H1 (cell line): ENCODE data around the gene HYAL1. TPM values are rescaled to one million over a fixed set of nuclear protein-coding genes. Genes with fewer than 3 reads are reported as not detected.

Source experiments
- E2F6 ChIP-seq: IDR thresholded peaks from 2 replicates; pipeline ENCODE4 v1.6.1; 2012; ENCODE audit warnings: inconsistent platforms
- FOSL1 ChIP-seq: IDR thresholded peaks from 2 replicates; pipeline ENCODE4 v1.6.1; 2011; ENCODE audit warnings: mild to moderate bottlenecking, low read depth, low read length, moderate library complexity; ENCODE audit not compliant: insufficient read depth
- JUND ChIP-seq: IDR thresholded peaks from 2 replicates; pipeline ENCODE4 v1.6.1; 2011; ENCODE audit warnings: mild to moderate bottlenecking, improper control_type of control experiment, low read length
- NANOG ChIP-seq: IDR thresholded peaks from 2 replicates; pipeline ENCODE4 v1.6.1; 2011; ENCODE audit warnings: low read length, low read depth, mild to moderate bottlenecking, inconsistent platforms; ENCODE audit not compliant: insufficient read depth, poor library complexity, severe bottlenecking
- SIRT6 ChIP-seq: IDR thresholded peaks from one replicate; pipeline ENCODE4 v1.7.1; 2012; ENCODE audit warnings: low read length, inconsistent platforms
- polyA plus RNA-seq, 7 experiments: library from polyadenylated mRNA; depleted of rRNA in 3 of 7; stranded (reverse) in 5 of 7; unstranded in 2 of 7; fragments of >200 nt in 5 of 7; fragments of 200-250 nt in 2 of 7; gene quantifications; 1 replicate in 5 of 7; 2 replicates in 1 of 7; 4 replicates in 1 of 7; pipeline versions ENCODE4 v1.2.1 to v1.2.3, GENCODE V29; 2011 to 2013; ENCODE audit warnings: missing spikeins in 2 of 7, mixed read lengths in 2 of 7
- total RNA-seq: library from RNA; stranded (reverse); fragmentation: NEBNext Ultra II Directional; extraction: Animal tissue kit (Norgen Biotek cat#: 25700); gene quantifications from 2 replicates; pipeline ENCODE4 v1.2.1, GENCODE V29; 2021

HYAL1 gene
- total and polyA plus RNA-seq, 2 of the 8 experiments (the other 6 are each of a cell fraction or from before 2014, with no cell fraction given), result 2.0 to 5.4 TPM

DNA sequence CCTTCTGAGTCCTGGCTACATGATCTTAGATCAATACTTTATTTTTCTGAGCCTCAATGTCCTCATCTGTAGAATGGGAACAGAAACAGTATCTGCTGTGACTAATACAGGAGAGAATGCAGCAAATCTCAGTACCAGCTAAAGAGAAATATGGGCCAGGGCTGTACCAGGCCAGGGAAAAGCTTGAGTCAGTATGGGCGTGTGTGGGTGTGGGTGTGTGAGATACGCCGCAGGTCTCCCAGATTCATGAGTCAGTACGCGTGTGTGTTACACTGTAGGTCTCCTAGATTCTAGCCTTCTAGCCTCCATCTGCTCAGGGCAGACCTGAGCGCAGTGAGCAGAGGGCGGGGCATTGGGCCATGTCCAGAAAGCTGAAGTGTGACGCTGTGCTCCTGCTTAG lies 52.2 kb downstream of the HYAL1 start (continued):
- TF ChIP-seq E2F6 (no peak), SIRT6 (no peak), JUND (no peak), NANOG (no peak), FOSL1 (no peak)
- TF ChIP-seq, all 59 proteins: peak for 0
